SJSA1 (cell line): ENCODE measurements around the gene MTF2. TPM values are rescaled to one million over a fixed set of nuclear protein-coding genes. Genes with fewer than 3 reads are reported as not detected.
A peak's percentile ranks its signal among the peaks of the same experiment; 100 is the strongest.
"Not testable (repeated sequence)": the region's sequence is repeated elsewhere in the genome, so short reads cannot be mapped to it uniquely, and the experiment has no call there.

Experiments
- DNase-seq, 2 experiments: peaks; one replicate each; pipeline ENCODE4 v3.0.0-alpha.2; 2015 to 2020; ENCODE audit warnings: low spot score in 2 of 2, low read depth in 1 of 2
- H3K27ac ChIP-seq: fragments of 250-450 bp; sonication (Bioruptor Pico); 2 replicates; pipeline ENCODE4 v1.5.1; 2020; ENCODE audit warnings: mild to moderate bottlenecking, moderate library complexity
- H3K27me3 ChIP-seq: fragments of 250-450 bp; sonication (Bioruptor Pico); replicated peaks from 2 replicates; pipeline ENCODE4 v1.5.1; 2020; ENCODE audit warnings: mild to moderate bottlenecking, moderate library complexity
- H3K36me3 ChIP-seq: fragments of 250-450 bp; sonication (Bioruptor Pico); 2 replicates; pipeline ENCODE4 v1.5.1; 2020; ENCODE audit warnings: mild to moderate bottlenecking
- H3K4me1 ChIP-seq: fragments of 250-450 bp; sonication (Bioruptor Pico); replicated peaks from 2 replicates; pipeline ENCODE4 v1.6.1; 2021; ENCODE audit warnings: mild to moderate bottlenecking
- H3K4me3 ChIP-seq: fragments of 250-450 bp; sonication (Bioruptor Pico); 2 replicates; pipeline ENCODE4 v1.5.1; 2020; ENCODE audit warnings: mild to moderate bottlenecking
- H3K9me3 ChIP-seq: fragments of 250-450 bp; sonication (Bioruptor Pico); replicated peaks from 2 replicates; pipeline ENCODE4 v1.5.1; 2020; ENCODE audit warnings: mild to moderate bottlenecking
- total RNA-seq: library from RNA; depleted of rRNA; stranded (reverse); fragments of >200 nt; shearing (Covaris generic); gene quantifications from 2 replicates; pipeline ENCODE4 v1.2.3, GENCODE V29; 2014; rRNA removed

MTF2 gene
- total RNA-seq, 1 experiment from 2014 or later: 45.8 TPM

DNA sequence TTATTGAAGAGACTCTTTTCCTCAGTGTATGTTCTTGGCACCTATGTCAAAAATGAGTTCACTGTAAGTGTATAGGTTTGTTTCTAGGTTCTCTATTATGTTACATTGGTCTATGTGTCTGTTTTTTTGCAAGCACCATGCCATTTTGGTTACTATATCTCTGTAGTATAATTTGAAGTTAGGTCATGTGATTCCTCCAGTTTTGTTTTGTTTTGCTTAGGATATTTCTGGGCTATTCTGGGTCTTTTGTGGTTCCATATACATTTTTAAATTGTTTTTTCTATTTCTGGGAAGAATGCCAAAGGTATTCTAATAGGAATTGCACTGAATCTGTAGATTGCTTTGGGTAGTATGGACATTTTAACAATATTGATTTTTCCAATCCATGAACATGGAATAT is 87.9 kb downstream of the MTF2 start:
- Histone ChIP-seq H3K4me1 (peaks cover 6% of the 10 kb centered on the region), H3K4me3 (no peak overlapping the region), H3K36me3 (peaks cover 25% of the 10 kb centered on the region), H3K9me3 (no peaks in the 10 kb centered on the region; the same call in 1 of the 2 replicates), H3K27me3 (no peaks in the 10 kb centered on the region), H3K27ac (no peak overlapping the region)
- no peak for DNase-seq

- H3K27ac ChIP-seq, DNase-seq, H3K27me3 ChIP-seq, H3K4me3 ChIP-seq, H3K9me3 ChIP-seq: not testable (repeated sequence)
- Histone ChIP-seq H3K36me3 (peaks cover 34% of the 10 kb centered on the region), H3K4me1 (peaks cover 21% of the 10 kb centered on the region)
Observed at GRCh38 chr1:93170141-93170678, 91.1 kb downstream of the MTF2 start.

DNA sequence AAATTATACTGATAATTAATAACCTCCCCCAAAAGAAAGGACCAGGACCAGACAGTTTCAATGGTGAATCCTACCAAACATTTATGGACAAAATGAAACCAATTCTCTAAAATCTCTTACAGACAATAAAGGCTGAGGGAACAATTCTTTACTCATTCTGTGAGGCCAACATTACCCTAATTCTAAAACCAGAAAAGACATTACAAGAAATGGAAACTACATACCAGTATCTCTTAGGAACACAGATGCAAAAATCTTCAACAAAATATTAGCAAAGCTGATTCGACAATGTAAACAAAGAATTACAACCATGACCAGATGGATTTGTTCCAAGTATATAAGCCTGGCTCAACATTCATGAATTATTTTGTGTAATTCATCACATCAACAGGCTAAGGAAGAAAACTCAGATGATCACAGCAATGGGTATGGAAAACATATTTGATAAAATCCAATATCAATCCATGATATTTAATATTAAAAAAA is 92.5 kb downstream of the MTF2 start:
- no peak for DNase-seq
- Histone ChIP-seq H3K9me3 (no peaks in the 10 kb centered on the region; the same call in 1 of the 2 replicates), H3K27ac (peak overlapping the region; percentile 41), H3K4me3 (no peak overlapping the region), H3K4me1 (peaks cover 21% of the 10 kb centered on the region), H3K27me3 (no peaks in the 10 kb centered on the region), H3K36me3 (peaks cover 36% of the 10 kb centered on the region)

- Histone ChIP-seq H3K4me3 (no peak overlapping the region), H3K9me3 (no peaks in the 10 kb centered on the region; the same call in 1 of the 2 replicates), H3K36me3 (peaks cover 32% of the 10 kb centered on the region), H3K27me3 (no peaks in the 10 kb centered on the region), H3K4me1 (peaks cover 23% of the 10 kb centered on the region), H3K27ac (peak overlapping the region; percentile 41)
- peak in 1 of 2 experiments; percentile 49 for DNase-seq
Observed at GRCh38 chr1:93172778-93173177, 93.7 kb downstream of the MTF2 start.

DNA sequence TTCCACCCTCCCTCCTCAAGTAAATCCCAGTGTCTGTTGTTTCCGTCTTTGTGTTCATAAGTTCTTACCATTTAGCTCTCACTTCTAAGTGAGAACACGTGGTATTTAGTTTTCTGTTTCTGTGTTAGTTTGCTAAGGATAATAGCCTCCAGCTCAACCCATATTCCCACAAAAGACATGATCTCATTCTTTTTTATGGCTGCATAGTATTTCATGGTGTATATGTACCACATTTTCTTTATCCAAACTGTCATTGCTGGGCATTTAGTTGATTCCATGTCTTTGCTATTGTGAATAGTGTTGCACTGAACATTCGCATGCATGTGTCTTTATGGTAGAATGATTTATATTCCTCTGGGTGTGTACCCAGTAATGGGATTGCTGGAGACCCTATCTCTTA is 95.6 kb downstream of the MTF2 start:
- not testable (repeated sequence) for H3K4me3 ChIP-seq, DNase-seq
- H3K36me3 ChIP-seq: peaks cover 27% of the 10 kb centered on the region

GRCh38 chr1:93177991-93178390 is 98.9 kb downstream of the MTF2 start:
- Histone ChIP-seq H3K27ac (no peak overlapping the region), H3K4me3 (peak overlapping the region; percentile 70)

More for the DNA sequence above, 95.6 kb downstream of the MTF2 start:
- not testable (repeated sequence) for H3K9me3 ChIP-seq, H3K27ac ChIP-seq, H3K27me3 ChIP-seq
- H3K4me1 ChIP-seq: peaks cover 31% of the 10 kb centered on the region

GRCh38 chr1:93178418-93178817 is 99.3 kb downstream of the MTF2 start:
- Histone ChIP-seq H3K9me3 (no peaks in the 10 kb centered on the region), H3K4me3 (peak overlapping the region; percentile 70), H3K36me3 (peaks cover 22% of the 10 kb centered on the region), H3K27ac (no peak overlapping the region), H3K4me1 (peaks cover 18% of the 10 kb centered on the region), H3K27me3 (no peaks in the 10 kb centered on the region)
- no peak for DNase-seq

More at GRCh38 chr1:93177991-93178390, 98.9 kb downstream of the MTF2 start:
- Histone ChIP-seq H3K9me3 (no peaks in the 10 kb centered on the region), H3K36me3 (peaks cover 22% of the 10 kb centered on the region), H3K27me3 (no peaks in the 10 kb centered on the region), H3K4me1 (peaks cover 22% of the 10 kb centered on the region)
- peak in 1 of 2 experiments; percentile 46 for DNase-seq

DNA sequence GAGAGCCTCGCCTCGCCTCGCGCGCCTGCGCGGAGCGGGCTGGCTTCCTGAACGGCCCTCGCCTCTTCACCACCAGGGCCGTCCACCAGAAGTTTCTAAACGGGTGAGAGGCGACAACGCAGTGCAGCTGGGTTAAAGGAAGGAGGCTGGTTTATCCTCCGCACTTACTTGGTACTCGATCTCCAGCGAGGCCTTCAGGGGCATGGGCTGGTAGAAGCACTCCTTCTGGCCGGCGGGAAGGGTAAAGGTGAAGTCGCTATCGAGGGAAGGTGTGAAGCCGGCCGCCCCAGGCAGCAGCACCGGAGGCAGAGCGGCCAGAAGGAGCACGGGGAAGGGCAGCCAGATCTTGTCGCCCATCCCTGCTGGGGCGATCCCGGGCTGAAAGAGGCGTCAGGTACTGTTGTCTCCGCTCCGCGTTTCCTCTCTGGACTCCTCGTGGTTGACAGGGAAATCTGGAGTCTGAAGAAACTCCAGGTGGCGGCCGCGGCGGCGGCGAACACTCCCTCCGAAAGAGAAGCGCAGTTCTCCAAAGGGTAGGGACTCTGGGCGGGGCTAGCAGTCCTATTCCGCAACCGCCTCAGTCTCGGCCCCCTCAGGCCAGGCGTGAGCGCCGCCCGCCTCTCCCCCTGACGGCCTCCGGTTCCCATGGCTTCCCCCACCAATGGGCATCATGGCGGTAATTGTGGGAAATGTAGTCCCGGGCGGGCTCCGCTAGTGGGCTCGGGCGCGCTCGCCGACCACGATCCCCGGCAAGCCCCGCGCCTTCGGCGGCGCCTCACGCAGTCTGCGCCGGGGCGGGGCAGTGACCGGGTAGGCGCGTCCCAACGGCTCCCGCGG is 101.0 kb downstream of the MTF2 start, which contains the start of gene TMED5:
TMED5 (minus strand) TSS at position 528 of the 837 bp plus-strand sequence; CDS start at position 357, 171 bp downstream.
- no peaks in the 10 kb centered on the region for H3K9me3 ChIP-seq
- no peaks in the 10 kb centered on the region for H3K27me3 ChIP-seq
- peaks cover 15% of the 10 kb centered on the region for H3K36me3 ChIP-seq
- H3K27ac ChIP-seq: peak within 1 kb of the TSS; percentile 95
- H3K4me1 ChIP-seq: peaks cover 18% of the 10 kb centered on the region
- H3K4me3 ChIP-seq: peak within 1 kb of the TSS; percentile 70
- DNase-seq: peak; percentile 98 to 99

- Histone ChIP-seq H3K27me3 (no peaks in the 10 kb centered on the region), H3K36me3 (peaks cover 11% of the 10 kb centered on the region), H3K4me1 (peaks cover 18% of the 10 kb centered on the region), H3K27ac (peak within 1 kb of the TSS; percentile 95), H3K9me3 (no peaks in the 10 kb centered on the region), H3K4me3 (peak within 1 kb of the TSS; percentile 70)
- DNase-seq: peak in 1 of 2 experiments; percentile 61
Observed at GRCh38 chr1:93180723-93181613, 101.9 kb downstream of the MTF2 start, which contains the start of gene CCDC18. Gene CCDC18 (plus strand): TSS chr1:93180724. CDS start chr1:93183362, 2,638 bp downstream.

DNA sequence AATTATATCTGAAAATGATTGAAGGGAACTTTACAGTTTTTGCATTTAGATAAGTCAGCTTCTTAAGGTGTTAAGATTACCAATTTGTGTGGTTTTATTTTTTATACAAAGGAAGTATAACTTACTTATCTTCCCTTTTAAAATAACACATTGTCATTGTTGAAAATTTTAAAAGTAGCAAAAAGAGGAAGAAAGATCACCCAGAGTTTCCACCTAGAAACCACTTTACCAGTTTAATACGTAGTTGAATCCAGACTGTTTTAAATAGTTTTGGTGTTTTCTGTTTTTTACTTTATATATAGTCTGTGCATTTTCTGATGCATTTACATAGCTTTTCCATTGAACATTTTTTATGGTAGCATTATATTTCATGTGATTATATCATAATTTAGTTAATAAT is 107.6 kb downstream of the MTF2 start:
- Histone ChIP-seq H3K4me3 (no peak overlapping the region), H3K4me1 (peaks cover 6% of the 10 kb centered on the region), H3K27me3 (no peaks in the 10 kb centered on the region), H3K36me3 (peaks cover 11% of the 10 kb centered on the region), H3K27ac (no peak overlapping the region), H3K9me3 (no peaks in the 10 kb centered on the region)
- no peak for DNase-seq

Other genes with a start within 250 kb of the MTF2 start
- 646 and 1,004 TPM in 2 replicates for gene RPL5, start 247.2 kb upstream of the MTF2 start, total RNA-seq
- 22.6 and 23.6 TPM in 2 replicates for gene DIPK1A, start 117.8 kb upstream of the MTF2 start, total RNA-seq
- gene TMED5, start 101.1 kb downstream of the MTF2 start, total RNA-seq: 73.0 and 84.3 TPM in 2 replicates
- 30.4 and 47.0 TPM in 2 replicates for gene CCDC18, start 101.4 kb downstream of the MTF2 start, total RNA-seq